Hepatocyte (in vitro differentiated cells): ENCODE measurements around the gene HSDL1. TPM values are rescaled to one million over a fixed set of nuclear protein-coding genes. Genes with fewer than 3 reads are reported as not detected.

Experiments
- DNase-seq: peaks from one replicate; pipeline ENCODE4 v3.0.0-alpha.2; 2016; ENCODE audit warnings: low spot score
- H2AFZ ChIP-seq: fragments of 200-600 bp; sonication (generic); 2 replicates; pipeline ENCODE4 v1.6.0; 2016; ENCODE audit warnings: antibody characterized with exemption, mild to moderate bottlenecking
- H3K27ac ChIP-seq: fragments of 200-600 bp; sonication (generic); 2 replicates; pipeline ENCODE4 v1.5.1; 2016; ENCODE audit warnings: mild to moderate bottlenecking
- H3K27me3 ChIP-seq: fragments of 200-600 bp; sonication (generic); 2 replicates; pipeline ENCODE4 v1.6.1; 2016
- H3K36me3 ChIP-seq: fragments of 200-600 bp; sonication (generic); replicated peaks from 2 replicates; pipeline ENCODE4 v1.5.1; 2016; ENCODE audit warnings: low read depth; ENCODE audit not compliant: insufficient read depth
- H3K4me1 ChIP-seq: fragments of 200-600 bp; sonication (generic); 2 replicates; pipeline ENCODE4 v1.5.1; 2016; ENCODE audit warnings: mild to moderate bottlenecking, moderate library complexity; ENCODE audit not compliant: insufficient read depth
- H3K4me2 ChIP-seq: fragments of 200-600 bp; sonication (generic); 2 replicates; pipeline ENCODE4 v1.6.0; 2016
- H3K4me3 ChIP-seq: fragments of 200-600 bp; sonication (generic); 2 replicates; pipeline ENCODE4 v1.5.1; 2016; ENCODE audit warnings: mild to moderate bottlenecking
- H3K79me2 ChIP-seq: fragments of 200-600 bp; sonication (generic); 2 replicates; pipeline ENCODE4 v1.6.0; 2017; ENCODE audit warnings: mild to moderate bottlenecking
- H3K9me2 ChIP-seq: fragments of 200-600 bp; sonication (generic); replicated peaks from 2 replicates; pipeline ENCODE4 v1.6.0; 2017; ENCODE audit warnings: mild to moderate bottlenecking; ENCODE audit not compliant: insufficient read depth
- H3K9me3 ChIP-seq: fragments of 200-600 bp; sonication (generic); 2 replicates; pipeline ENCODE4 v1.5.1; 2016; ENCODE audit warnings: low read depth, mild to moderate bottlenecking
- H4K20me1 ChIP-seq: fragments of 200-600 bp; sonication (generic); 2 replicates; pipeline ENCODE4 v1.6.0; 2016; ENCODE audit warnings: mild to moderate bottlenecking; ENCODE audit not compliant: insufficient read depth, poor library complexity, severe bottlenecking
- CTCF ChIP-seq: fragments of 200-600 bp; sonication (generic); IDR thresholded peaks from 2 replicates; pipeline ENCODE4 v1.5.1; 2016; ENCODE audit warnings: antibody characterized with exemption, mild to moderate bottlenecking; ENCODE audit not compliant: poor library complexity
- EZH2 ChIP-seq: fragments of 200-600 bp; sonication (generic); IDR thresholded peaks from 2 replicates; pipeline ENCODE4 v1.6.1; 2016; ENCODE audit warnings: antibody characterized with exemption, mild to moderate bottlenecking, borderline replicate concordance
- EZH2phosphoT487 ChIP-seq: fragments of 200-600 bp; sonication (generic); IDR thresholded peaks from one replicate; pipeline ENCODE4 v1.6.1; 2018; ENCODE audit warnings: antibody characterized with exemption, mild to moderate bottlenecking, low read depth, moderate library complexity; ENCODE audit not compliant: unreplicated experiment, severe bottlenecking
- WGBS: methylation state at CpG from one replicate; pipeline ENCODE4 v1.1.6; 2016; ENCODE audit warnings: low lambda C conversion rate; ENCODE audit errors: missing lambda C conversion rate; 5-methylcytosine and 5-hydroxymethylcytosine counted together
- polyA plus RNA-seq: library from polyadenylated mRNA; unstranded; fragments of >200 nt; fragmentation: Nextera tagmentation; extraction: Ambion mirVana; gene quantifications from 2 replicates; pipeline ENCODE4 v1.2.1, GENCODE V29; 2016
- total RNA-seq: library from RNA; depleted of rRNA; stranded (reverse); fragments of >200 nt; gene quantifications from 2 replicates; pipeline ENCODE4 v1.2.3, GENCODE V29; 2014

The HSDL1 gene
- total and polyA plus RNA-seq, 2 experiments from 2014 or later, result 14.3 to 24.9 TPM

GRCh38 chr16:84182680-84183571 is 37.9 kb upstream of the HSDL1 start:
- H3K4me2 ChIP-seq, result no peak overlapping the region
- H3K79me2 ChIP-seq, result peaks cover 27% of the 10 kb centered on the region
- H3K9me2 ChIP-seq, result no peaks in the 10 kb centered on the region
- H3K27me3 ChIP-seq, result no peaks in the 10 kb centered on the region
- no peak for DNase-seq
- no peaks in the 10 kb centered on the region for H3K36me3 ChIP-seq
- TF ChIP-seq EZH2, result no peak
- no peak for TF ChIP-seq CTCF
- no peak for TF ChIP-seq EZH2phosphoT487
- no peaks in the 10 kb centered on the region for H4K20me1 ChIP-seq
- no peaks in the 10 kb centered on the region for H3K9me3 ChIP-seq
- no peak overlapping the region for H2AFZ ChIP-seq
- H3K27ac ChIP-seq, result no peak overlapping the region
- H3K4me3 ChIP-seq, result no peak overlapping the region
- 98% methylated on average over 25 of the region's 26 CpGs for WGBS
- H3K4me1 ChIP-seq, result peaks cover 3% of the 10 kb centered on the region

GRCh38 chr16:84182104-84182503 is 37.1 kb upstream of the HSDL1 start:
- no peak for TF ChIP-seq CTCF
- TF ChIP-seq EZH2, result no peak
- no peak for TF ChIP-seq EZH2phosphoT487
- Histone ChIP-seq H3K79me2 (peaks cover 27% of the 10 kb centered on the region), H2AFZ (no peak overlapping the region), H3K4me3 (no peak overlapping the region), H3K27ac (no peak overlapping the region), H3K9me3 (no peaks in the 10 kb centered on the region), H3K4me2 (no peak overlapping the region), H4K20me1 (no peaks in the 10 kb centered on the region), H3K4me1 (peaks cover 9% of the 10 kb centered on the region), H3K27me3 (no peaks in the 10 kb centered on the region), H3K36me3 (no peaks in the 10 kb centered on the region), H3K9me2 (no peaks in the 10 kb centered on the region)
- DNase-seq, result no peak
- WGBS, result 98% methylated on average over 18 of the region's 18 CpGs

DNA sequence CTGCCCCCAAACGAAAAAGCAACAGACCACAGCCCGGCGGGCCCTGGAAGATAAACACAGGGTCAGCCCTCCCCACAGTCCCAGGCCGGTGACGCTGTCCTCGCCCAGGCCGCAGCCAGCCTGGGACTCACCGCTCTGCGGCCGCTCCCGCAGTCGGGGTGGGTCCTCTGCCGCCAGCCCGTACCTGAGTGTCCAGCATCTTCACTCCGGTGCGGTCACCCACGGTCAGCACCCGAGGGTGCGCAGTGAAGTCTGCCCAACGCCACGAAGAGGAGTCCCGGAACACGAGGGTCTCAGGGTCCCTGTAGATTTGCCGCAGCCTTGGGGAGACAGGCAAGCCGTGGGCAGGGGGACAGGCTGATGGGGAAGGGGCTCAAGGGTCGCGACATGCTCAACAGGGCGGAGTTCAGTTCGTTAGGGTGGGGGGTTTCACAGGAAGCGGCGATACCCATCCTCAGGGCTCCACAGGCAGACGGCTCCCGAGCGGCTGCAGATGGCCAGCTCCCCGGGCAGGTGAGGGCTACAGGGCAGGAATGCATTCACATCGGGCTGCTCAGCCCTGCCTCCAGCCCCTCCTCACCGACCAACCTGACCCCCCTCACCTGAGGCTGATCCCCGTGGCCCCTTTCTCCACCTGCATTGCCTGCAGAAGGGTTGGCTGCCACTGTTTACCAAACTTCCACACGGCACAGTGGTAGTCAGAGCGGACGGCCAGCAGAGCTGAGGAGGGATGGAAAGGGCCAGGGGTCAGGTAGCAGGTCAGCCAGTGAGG is 36.4 kb upstream of the HSDL1 start:
- no peak overlapping the region for H3K27ac ChIP-seq
- H3K79me2 ChIP-seq, result peaks cover 23% of the 10 kb centered on the region
- peaks cover 16% of the 10 kb centered on the region for H3K4me1 ChIP-seq
- 98% methylated on average over 39 of the region's 41 CpGs for WGBS
- TF ChIP-seq CTCF (no peak), EZH2phosphoT487 (no peak), EZH2 (no peak)
- no peak overlapping the region for H2AFZ ChIP-seq
- no peak overlapping the region for H3K4me2 ChIP-seq
- H3K36me3 ChIP-seq, result no peaks in the 10 kb centered on the region
- no peaks in the 10 kb centered on the region for H3K9me3 ChIP-seq
- H3K27me3 ChIP-seq, result no peaks in the 10 kb centered on the region
- no peak overlapping the region for H3K4me3 ChIP-seq
- no peak for DNase-seq
- H3K9me2 ChIP-seq, result no peaks in the 10 kb centered on the region
- H4K20me1 ChIP-seq, result no peaks in the 10 kb centered on the region
